ENCODE results near the gene NHSL2. TPM values are rescaled to one million over a fixed set of nuclear protein-coding genes. Genes with fewer than 3 reads are reported as not detected.

Gene NHSL2
- total and polyA plus RNA-seq, 2 of the 13 experiments (the other 11 are each of a cell fraction or from before 2014, with no cell fraction given), result not detected

DNA sequence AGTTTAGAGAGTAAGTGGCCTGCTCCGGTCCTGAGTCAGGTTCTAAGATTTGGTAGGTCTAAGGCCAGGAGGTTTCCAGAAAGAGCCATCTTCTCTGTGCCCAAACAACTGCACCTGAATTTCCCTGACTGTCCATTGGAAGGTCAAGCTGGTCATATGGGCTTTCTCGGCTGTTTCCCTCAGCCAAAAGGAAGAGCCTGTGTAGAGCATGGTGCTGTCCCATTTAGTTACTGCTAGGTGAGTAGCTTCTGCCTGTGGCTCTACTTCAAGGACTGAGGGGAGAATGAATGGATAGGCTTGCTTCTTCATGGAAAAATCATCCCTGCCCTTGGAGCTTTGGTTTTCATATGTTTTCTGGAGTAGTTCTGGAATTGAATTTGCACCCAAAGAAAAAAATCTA lies 33.7 kb downstream of the NHSL2 start:
- DNase-seq (ENCODE audit: low spot score) (no peak), ATAC-seq (no peak), FAIRE-seq (no peak)
- in situ Hi-C loops (cut with HindIII; ENCODE audit: extremely low pct_ligation_motif_present, low pct_unique_long_range_greater_than_20kb) (no loop called here), intact Hi-C loops (cut with micrococcal nuclease; ENCODE audit: unreplicated experiment) (no loop called here)
- H3K27me3 ChIP-seq (ENCODE audit: control insufficient read depth in 1 of 2, insufficient read depth in 2 of 2, low read length in 2 of 2), result no peaks in the 10 kb centered on the region
- no peaks in the 10 kb centered on the region for H3K36me3 ChIP-seq (replicated peaks in 1 of 2; ENCODE audit: control insufficient read depth in 1 of 2, insufficient read depth in 2 of 2, low read length in 2 of 2)
- H2AFZ ChIP-seq (ENCODE audit: low read length), result no peak overlapping the region
- no peak for TF ChIP-seq TEF (CRISPR knock-in tag; IDR thresholded peaks at IDR 0.05)
- no peak for TF ChIP-seq SRSF9 (IDR thresholded peaks at IDR 0.05; ENCODE audit: borderline replicate concordance, insufficient read depth, low read depth, low read length, poor library complexity, severe bottlenecking)
- TF ChIP-seq, protein P1, sequence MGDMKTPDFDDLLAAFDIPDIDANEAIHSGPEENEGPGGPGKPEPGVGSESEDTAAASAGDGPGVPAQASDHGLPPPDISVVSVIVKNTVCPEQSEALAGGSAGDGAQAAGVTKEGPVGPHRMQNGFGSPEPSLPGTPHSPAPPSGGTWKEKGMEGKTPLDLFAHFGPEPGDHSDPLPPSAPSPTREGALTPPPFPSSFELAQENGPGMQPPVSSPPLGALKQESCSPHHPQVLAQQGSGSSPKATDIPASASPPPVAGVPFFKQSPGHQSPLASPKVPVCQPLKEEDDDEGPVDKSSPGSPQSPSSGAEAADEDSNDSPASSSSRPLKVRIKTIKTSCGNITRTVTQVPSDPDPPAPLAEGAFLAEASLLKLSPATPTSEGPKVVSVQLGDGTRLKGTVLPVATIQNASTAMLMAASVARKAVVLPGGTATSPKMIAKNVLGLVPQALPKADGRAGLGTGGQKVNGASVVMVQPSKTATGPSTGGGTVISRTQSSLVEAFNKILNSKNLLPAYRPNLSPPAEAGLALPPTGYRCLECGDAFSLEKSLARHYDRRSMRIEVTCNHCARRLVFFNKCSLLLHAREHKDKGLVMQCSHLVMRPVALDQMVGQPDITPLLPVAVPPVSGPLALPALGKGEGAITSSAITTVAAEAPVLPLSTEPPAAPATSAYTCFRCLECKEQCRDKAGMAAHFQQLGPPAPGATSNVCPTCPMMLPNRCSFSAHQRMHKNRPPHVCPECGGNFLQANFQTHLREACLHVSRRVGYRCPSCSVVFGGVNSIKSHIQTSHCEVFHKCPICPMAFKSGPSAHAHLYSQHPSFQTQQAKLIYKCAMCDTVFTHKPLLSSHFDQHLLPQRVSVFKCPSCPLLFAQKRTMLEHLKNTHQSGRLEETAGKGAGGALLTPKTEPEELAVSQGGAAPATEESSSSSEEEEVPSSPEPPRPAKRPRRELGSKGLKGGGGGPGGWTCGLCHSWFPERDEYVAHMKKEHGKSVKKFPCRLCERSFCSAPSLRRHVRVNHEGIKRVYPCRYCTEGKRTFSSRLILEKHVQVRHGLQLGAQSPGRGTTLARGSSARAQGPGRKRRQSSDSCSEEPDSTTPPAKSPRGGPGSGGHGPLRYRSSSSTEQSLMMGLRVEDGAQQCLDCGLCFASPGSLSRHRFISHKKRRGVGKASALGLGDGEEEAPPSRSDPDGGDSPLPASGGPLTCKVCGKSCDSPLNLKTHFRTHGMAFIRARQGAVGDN (CRISPR knock-in tag; IDR thresholded peaks at IDR 0.05), result no peak
- TF ChIP-seq ZNF205 (CRISPR knock-in tag; IDR thresholded peaks at IDR 0.05), result no peak
- no peak for TF ChIP-seq ZNF775 (CRISPR knock-in tag; IDR thresholded peaks at IDR 0.05; ENCODE audit: borderline replicate concordance)
- TF ChIP-seq, protein P2, sequence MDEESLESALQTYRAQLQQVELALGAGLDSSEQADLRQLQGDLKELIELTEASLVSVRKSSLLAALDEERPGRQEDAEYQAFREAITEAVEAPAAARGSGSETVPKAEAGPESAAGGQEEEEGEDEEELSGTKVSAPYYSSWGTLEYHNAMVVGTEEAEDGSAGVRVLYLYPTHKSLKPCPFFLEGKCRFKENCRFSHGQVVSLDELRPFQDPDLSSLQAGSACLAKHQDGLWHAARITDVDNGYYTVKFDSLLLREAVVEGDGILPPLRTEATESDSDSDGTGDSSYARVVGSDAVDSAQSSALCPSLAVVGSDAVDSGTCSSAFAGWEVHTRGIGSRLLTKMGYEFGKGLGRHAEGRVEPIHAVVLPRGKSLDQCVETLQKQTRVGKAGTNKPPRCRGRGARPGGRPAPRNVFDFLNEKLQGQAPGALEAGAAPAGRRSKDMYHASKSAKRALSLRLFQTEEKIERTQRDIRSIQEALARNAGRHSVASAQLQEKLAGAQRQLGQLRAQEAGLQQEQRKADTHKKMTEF (CRISPR knock-in tag; IDR thresholded peaks at IDR 0.05), result no peak
- TF ChIP-seq ZFP36L2 (CRISPR knock-in tag; IDR thresholded peaks at IDR 0.05), result no peak
- TF ChIP-seq, protein P3, sequence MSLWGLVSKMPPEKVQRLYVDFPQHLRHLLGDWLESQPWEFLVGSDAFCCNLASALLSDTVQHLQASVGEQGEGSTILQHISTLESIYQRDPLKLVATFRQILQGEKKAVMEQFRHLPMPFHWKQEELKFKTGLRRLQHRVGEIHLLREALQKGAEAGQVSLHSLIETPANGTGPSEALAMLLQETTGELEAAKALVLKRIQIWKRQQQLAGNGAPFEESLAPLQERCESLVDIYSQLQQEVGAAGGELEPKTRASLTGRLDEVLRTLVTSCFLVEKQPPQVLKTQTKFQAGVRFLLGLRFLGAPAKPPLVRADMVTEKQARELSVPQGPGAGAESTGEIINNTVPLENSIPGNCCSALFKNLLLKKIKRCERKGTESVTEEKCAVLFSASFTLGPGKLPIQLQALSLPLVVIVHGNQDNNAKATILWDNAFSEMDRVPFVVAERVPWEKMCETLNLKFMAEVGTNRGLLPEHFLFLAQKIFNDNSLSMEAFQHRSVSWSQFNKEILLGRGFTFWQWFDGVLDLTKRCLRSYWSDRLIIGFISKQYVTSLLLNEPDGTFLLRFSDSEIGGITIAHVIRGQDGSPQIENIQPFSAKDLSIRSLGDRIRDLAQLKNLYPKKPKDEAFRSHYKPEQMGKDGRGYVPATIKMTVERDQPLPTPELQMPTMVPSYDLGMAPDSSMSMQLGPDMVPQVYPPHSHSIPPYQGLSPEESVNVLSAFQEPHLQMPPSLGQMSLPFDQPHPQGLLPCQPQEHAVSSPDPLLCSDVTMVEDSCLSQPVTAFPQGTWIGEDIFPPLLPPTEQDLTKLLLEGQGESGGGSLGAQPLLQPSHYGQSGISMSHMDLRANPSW (CRISPR knock-in tag; IDR thresholded peaks at IDR 0.05; ENCODE audit: borderline replicate concordance), result no peak
- no peak for TF ChIP-seq TSC22D2 (CRISPR knock-in tag; IDR thresholded peaks at IDR 0.05; ENCODE audit: borderline replicate concordance)
- no peak for TF ChIP-seq ZNF670 (CRISPR knock-in tag; IDR thresholded peaks at IDR 0.05; ENCODE audit: borderline replicate concordance)
- no peak overlapping the region for H3K27ac ChIP-seq (ENCODE audit: extremely low read length, insufficient read depth, low read length)
- H3K4me2 ChIP-seq (ENCODE audit: low read depth, low read length), result no peak overlapping the region
- BruUV-seq (replicated peaks), result no TSS peak
- ChIA-PET CTCF (ENCODE audit: low intra/inter-chr PET ratio, low total read pairs) (no interaction called here), POLR2A (no interaction called here)
- no peaks in the 10 kb centered on the region for H3K4me1 ChIP-seq (ENCODE audit: insufficient read depth, low read length)
- no peaks in the 10 kb centered on the region for H3K79me2 ChIP-seq (ENCODE audit: insufficient read depth, low read length)
- no peak overlapping the region for H3K4me3 ChIP-seq (replicated peaks in 1 of 3; ENCODE audit: insufficient read depth in 1 of 3, low read depth in 2 of 3, low read length in 3 of 3)
- no peaks in the 10 kb centered on the region for H3K9me3 ChIP-seq (ENCODE audit: low read length)
- H4K20me1 ChIP-seq (ENCODE audit: insufficient read depth, low read length), result no peaks in the 10 kb centered on the region
- no peak overlapping the region for H3K9ac ChIP-seq (ENCODE audit: insufficient read depth, low read depth, low read length)
- WGBS (ENCODE audit: low lambda C conversion rate), result no CpG with 5 or more reads among the region's 2 CpGs

All from HepG2 (cell line).